Measurements from ENCODE around the gene SCN4B. TPM values are rescaled to one million over a fixed set of nuclear protein-coding genes. Genes with fewer than 3 reads are reported as not detected.

The SCN4B gene
- total RNA-seq, 2 experiments from 2014 or later = 0.72 to 1.1 TPM

DNA sequence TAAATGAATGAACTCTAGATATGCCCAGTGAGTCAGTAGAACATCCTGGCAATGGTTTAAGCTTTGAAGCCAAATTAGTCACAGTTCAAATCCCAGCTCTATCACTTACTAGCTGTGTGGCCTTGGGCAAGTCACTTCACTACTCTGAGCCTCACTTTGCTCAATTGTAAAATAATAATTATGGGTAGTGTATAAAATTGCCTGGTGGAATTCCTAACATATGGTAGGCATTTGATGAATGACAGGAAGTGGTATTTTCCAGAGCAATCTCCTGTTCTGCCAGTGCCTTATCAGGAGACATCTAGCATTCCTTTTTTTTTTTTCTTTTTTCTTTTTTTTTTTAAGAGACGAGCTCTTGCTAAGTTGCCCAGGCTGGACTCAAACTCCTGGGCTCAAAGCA is 13.0 kb downstream of the SCN4B start:
- no peak overlapping the region for H3K27ac Mint-ChIP-seq
- H3K36me3 Mint-ChIP-seq (ENCODE audit: low read depth) = no peaks in the 10 kb centered on the region
- ChIA-PET POLR2A (interaction anchor here (0.6 kb wide), 1 partner anchor 17 kb away, joined by 4 read pairs; no protein-coding TSS in a partner anchor), CTCF (interaction anchor here (1.2 to 2.9 kb wide), 2 partner anchors 32 to 332 kb away, joined by 3 to 16 read pairs; no protein-coding TSS in a partner anchor)
- DNase-seq (no peak), ATAC-seq (peak; percentile 55)
- peaks cover 39% of the 10 kb centered on the region for H3K27me3 Mint-ChIP-seq
- intact Hi-C loops (cut with micrococcal nuclease) = no loop called here
- TF ChIP-seq, protein P1, sequence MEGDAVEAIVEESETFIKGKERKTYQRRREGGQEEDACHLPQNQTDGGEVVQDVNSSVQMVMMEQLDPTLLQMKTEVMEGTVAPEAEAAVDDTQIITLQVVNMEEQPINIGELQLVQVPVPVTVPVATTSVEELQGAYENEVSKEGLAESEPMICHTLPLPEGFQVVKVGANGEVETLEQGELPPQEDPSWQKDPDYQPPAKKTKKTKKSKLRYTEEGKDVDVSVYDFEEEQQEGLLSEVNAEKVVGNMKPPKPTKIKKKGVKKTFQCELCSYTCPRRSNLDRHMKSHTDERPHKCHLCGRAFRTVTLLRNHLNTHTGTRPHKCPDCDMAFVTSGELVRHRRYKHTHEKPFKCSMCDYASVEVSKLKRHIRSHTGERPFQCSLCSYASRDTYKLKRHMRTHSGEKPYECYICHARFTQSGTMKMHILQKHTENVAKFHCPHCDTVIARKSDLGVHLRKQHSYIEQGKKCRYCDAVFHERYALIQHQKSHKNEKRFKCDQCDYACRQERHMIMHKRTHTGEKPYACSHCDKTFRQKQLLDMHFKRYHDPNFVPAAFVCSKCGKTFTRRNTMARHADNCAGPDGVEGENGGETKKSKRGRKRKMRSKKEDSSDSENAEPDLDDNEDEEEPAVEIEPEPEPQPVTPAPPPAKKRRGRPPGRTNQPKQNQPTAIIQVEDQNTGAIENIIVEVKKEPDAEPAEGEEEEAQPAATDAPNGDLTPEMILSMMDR (IDR thresholded peaks at IDR 0.05) = no peak
- H3K4me1 Mint-ChIP-seq (ENCODE audit: low read depth) = no peaks in the 10 kb centered on the region
- no peak overlapping the region for H3K4me3 Mint-ChIP-seq
- H3K9me3 Mint-ChIP-seq = no peaks in the 10 kb centered on the region

DNA sequence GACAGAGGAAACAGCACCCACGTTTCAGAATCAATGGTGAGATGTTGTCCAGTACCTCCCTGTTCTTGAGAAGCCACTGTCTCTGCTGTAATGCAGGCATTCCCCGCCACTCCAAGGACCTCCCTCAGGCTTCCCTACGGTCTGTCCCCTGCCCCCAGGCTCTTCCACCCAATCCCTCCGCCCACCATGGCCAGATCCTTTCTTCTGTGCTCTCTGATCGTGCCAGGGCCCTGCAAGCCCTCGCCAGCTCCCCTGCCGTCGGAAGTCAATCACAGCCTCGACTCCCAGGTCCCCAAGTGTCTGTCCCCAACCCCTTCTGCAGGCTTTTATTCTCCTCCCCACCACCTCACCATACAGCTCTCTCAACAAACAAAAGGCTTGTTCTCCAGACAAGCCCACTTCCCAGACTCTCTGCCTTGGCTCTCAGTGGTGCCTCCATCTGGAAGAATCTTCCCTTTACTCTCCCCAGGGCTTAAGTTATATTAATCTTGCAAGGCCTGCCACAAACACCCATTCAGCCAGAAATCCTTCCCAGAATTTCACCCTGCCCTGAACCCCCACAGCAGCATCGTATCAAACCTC is 13.7 kb downstream of the SCN4B start:
- ATAC-seq = no peak
- H3K27me3 Mint-ChIP-seq = peaks cover 33% of the 10 kb centered on the region
- TF ChIP-seq, protein P1 (IDR thresholded peaks at IDR 0.05) = no peak
- no peak overlapping the region for H3K27ac Mint-ChIP-seq
- ChIA-PET POLR2A (interaction anchor here (0.6 kb wide), 1 partner anchor 16 kb away, joined by 4 read pairs; no protein-coding TSS in a partner anchor), CTCF (interaction anchor here (2.9 kb wide), 1 partner anchor 33 kb away, joined by 16 read pairs; no protein-coding TSS in a partner anchor)
- H3K36me3 Mint-ChIP-seq (ENCODE audit: low read depth) = no peaks in the 10 kb centered on the region
- no peak for DNase-seq
- no peak overlapping the region for H3K4me3 Mint-ChIP-seq
- no peaks in the 10 kb centered on the region for H3K4me1 Mint-ChIP-seq (ENCODE audit: low read depth)
- intact Hi-C loops (cut with micrococcal nuclease) = no loop called here
- H3K9me3 Mint-ChIP-seq = no peaks in the 10 kb centered on the region

DNA sequence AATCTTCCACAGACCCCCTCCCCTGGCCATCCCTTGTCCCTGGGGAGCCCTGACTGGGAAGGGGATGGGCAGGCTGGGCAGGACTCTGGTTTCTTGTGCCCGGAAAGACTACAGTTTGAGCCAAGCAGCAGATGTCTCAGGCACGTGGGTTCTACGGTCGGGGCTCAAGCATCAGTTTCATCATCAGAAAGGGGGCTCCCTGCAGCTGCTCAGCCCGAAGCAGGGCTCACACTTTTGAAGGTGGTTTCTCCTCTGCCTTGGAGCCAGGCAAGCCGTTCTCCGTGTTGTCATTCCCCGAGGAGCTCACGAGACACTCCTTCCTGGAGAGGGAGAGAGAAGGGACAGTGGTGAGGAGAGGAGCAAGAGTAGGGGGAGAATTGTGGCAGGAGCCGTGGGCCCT is 15.8 kb downstream of the SCN4B start:
- no peak for DNase-seq
- ChIA-PET CTCF (no interaction called here), POLR2A (no interaction called here)
- ATAC-seq = no peak
- H3K4me3 Mint-ChIP-seq = no peak overlapping the region
- no peaks in the 10 kb centered on the region for H3K4me1 Mint-ChIP-seq (ENCODE audit: low read depth)
- H3K36me3 Mint-ChIP-seq (ENCODE audit: low read depth) = no peaks in the 10 kb centered on the region
- H3K27ac Mint-ChIP-seq = no peak overlapping the region
- peaks cover 15% of the 10 kb centered on the region for H3K27me3 Mint-ChIP-seq
- intact Hi-C loops (cut with micrococcal nuclease) = no loop called here
- no peaks in the 10 kb centered on the region for H3K9me3 Mint-ChIP-seq
- TF ChIP-seq, protein P1 (IDR thresholded peaks at IDR 0.05) = no peak

DNA sequence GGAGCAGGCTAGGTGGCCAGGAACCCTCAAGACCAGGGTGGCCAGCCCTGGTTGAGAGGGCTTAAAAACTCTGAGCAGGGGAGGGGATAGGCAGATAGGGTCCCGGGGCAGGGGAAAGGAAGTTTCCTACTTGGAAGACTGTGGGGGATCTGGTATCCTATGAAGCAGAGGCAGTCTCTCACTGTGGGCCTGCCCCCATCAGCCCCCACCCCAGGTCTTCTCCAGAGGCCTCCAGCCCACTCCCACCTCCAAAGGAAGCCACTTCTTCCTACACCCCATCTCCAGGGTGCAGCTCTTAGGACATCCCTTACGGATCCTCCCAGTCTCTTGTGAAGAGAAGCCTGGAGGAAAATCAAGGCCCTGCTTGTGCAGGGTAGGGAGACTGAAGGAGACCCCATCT is 16.3 kb downstream of the SCN4B start:
- Mint-ChIP-seq H3K4me3 (no peak overlapping the region), H3K27me3 (peaks cover 14% of the 10 kb centered on the region), H3K36me3 (ENCODE audit: low read depth) (no peaks in the 10 kb centered on the region), H3K4me1 (ENCODE audit: low read depth) (no peaks in the 10 kb centered on the region), H3K9me3 (no peaks in the 10 kb centered on the region), H3K27ac (no peak overlapping the region)
- POLR2A ChIA-PET = interaction anchor here (0.6 to 1.0 kb wide), 2 partner anchors 125 to 205 kb away, joined by 3 read pairs; no protein-coding TSS in a partner anchor
- TF ChIP-seq, protein P1 (IDR thresholded peaks at IDR 0.05) = no peak
- intact Hi-C loops (cut with micrococcal nuclease) = no loop called here
- DNase-seq (no peak), ATAC-seq (no peak)
- CTCF ChIA-PET = no interaction called here

DNA sequence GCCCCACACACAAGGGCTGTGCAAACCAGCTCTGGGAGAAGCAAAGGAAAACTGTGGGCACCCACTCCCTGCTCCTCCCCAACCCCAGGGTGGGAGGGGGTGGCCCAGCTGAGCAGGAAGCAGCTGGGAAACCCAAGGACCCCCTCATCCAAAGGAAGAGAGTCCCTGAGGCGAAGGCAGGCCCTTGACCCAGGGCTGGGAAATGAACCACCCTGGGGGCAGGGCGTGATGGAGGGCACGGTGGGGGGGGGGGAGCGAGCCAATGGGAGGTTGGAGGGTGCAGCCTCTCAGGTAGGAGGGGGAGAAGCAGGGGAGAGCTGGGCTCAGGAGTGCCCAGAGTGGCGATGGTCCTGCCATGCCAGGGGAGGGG is 16.8 kb downstream of the SCN4B start:
- Mint-ChIP-seq H3K27me3 (peaks cover 13% of the 10 kb centered on the region), H3K4me1 (ENCODE audit: low read depth) (no peaks in the 10 kb centered on the region), H3K36me3 (ENCODE audit: low read depth) (no peaks in the 10 kb centered on the region), H3K9me3 (no peaks in the 10 kb centered on the region), H3K4me3 (no peak overlapping the region), H3K27ac (no peak overlapping the region)
- TF ChIP-seq, protein P1 (IDR thresholded peaks at IDR 0.05) = no peak
- ChIA-PET POLR2A (interaction anchor here (0.6 to 1.0 kb wide), 2 partner anchors 126 to 205 kb away, joined by 3 read pairs; no protein-coding TSS in a partner anchor), CTCF (interaction anchor here (0.8 kb wide), 1 partner anchor 36 kb away, joined by 4 read pairs; no protein-coding TSS in a partner anchor)
- intact Hi-C loops (cut with micrococcal nuclease) = no loop called here
- DNase-seq (no peak), ATAC-seq (no peak)

Measured in activated CD8-positive, alpha-beta T cell treated with anti-CD3 and anti-CD28 coated beads for 36 hours (primary cell).